ENCODE results near the gene LNX1.

LNX1 gene

DNA sequence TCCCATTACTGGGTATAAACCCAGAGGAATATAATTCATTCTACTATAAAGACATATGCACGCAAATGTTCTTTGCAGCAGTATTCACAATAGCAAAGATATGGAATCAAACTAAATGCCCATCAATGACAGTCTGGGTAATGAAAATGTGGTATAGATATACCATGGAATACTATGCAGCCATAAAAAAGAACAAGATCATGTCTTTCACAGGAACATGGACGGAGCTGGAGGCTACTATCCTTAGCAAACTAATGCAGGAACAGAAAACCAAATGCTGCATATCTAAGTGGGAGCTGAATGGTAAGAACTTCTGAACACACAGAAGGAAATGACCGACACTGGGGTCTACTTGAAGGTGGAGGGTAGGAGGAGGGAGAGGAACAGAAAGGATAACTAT is 42.6 kb downstream of the LNX1 start:
- H3K27ac ChIP-seq (replicated peaks), result no peak overlapping the region
- TF ChIP-seq, protein P1, sequence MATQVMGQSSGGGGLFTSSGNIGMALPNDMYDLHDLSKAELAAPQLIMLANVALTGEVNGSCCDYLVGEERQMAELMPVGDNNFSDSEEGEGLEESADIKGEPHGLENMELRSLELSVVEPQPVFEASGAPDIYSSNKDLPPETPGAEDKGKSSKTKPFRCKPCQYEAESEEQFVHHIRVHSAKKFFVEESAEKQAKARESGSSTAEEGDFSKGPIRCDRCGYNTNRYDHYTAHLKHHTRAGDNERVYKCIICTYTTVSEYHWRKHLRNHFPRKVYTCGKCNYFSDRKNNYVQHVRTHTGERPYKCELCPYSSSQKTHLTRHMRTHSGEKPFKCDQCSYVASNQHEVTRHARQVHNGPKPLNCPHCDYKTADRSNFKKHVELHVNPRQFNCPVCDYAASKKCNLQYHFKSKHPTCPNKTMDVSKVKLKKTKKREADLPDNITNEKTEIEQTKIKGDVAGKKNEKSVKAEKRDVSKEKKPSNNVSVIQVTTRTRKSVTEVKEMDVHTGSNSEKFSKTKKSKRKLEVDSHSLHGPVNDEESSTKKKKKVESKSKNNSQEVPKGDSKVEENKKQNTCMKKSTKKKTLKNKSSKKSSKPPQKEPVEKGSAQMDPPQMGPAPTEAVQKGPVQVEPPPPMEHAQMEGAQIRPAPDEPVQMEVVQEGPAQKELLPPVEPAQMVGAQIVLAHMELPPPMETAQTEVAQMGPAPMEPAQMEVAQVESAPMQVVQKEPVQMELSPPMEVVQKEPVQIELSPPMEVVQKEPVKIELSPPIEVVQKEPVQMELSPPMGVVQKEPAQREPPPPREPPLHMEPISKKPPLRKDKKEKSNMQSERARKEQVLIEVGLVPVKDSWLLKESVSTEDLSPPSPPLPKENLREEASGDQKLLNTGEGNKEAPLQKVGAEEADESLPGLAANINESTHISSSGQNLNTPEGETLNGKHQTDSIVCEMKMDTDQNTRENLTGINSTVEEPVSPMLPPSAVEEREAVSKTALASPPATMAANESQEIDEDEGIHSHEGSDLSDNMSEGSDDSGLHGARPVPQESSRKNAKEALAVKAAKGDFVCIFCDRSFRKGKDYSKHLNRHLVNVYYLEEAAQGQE (IDR thresholded peaks at IDR 0.05; ENCODE audit: insufficient replicate concordance, low read depth), result no peak
- no peak for TF ChIP-seq POLR2AphosphoS5 (IDR thresholded peaks at IDR 0.05; ENCODE audit: low read depth)
- no peak for DNase-seq (ENCODE audit: low read depth in 1 of 2, low spot score in 1 of 2)

DNA sequence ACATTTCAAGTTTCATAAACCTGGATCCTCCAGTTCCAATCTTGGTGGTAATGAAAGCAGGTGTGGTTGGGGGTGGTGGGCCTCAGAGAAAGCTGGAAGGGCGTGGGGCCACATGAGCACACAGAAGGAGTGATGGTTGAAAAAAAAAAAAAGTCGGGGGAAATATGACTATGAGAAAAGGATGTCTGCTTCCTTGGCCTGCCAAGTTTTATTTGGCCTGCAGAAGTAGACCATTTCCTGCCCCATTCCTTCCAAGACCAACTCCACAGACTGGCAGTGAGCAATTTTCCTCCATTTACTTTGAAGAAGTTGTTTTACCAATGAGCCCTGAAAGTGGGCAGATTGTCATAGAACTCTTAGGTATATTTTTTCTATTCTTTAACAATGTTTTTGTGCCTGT is 43.3 kb downstream of the LNX1 start:
- Histone ChIP-seq H3K27me3 (ENCODE audit: insufficient read depth, poor library complexity, severe bottlenecking) (peaks cover 11% of the 10 kb centered on the region), H3K27ac (replicated peaks) (no peak overlapping the region), H3K4me3 (replicated peaks; ENCODE audit: insufficient read depth, low read length) (no peak overlapping the region)
- no peak for DNase-seq (ENCODE audit: low read depth in 1 of 2, low spot score in 1 of 2)
- TF ChIP-seq GABPA (IDR thresholded peaks at IDR 0.05; ENCODE audit: low read depth) (no peak), SPI1 (IDR thresholded peaks at IDR 0.05; ENCODE audit: borderline replicate concordance, low read depth) (no peak), POLR2AphosphoS5 (IDR thresholded peaks at IDR 0.05; ENCODE audit: low read depth) (no peak)
- TF ChIP-seq, protein P1 (IDR thresholded peaks at IDR 0.05; ENCODE audit: insufficient replicate concordance, low read depth), result no peak
- TF ChIP-seq, protein P2, sequence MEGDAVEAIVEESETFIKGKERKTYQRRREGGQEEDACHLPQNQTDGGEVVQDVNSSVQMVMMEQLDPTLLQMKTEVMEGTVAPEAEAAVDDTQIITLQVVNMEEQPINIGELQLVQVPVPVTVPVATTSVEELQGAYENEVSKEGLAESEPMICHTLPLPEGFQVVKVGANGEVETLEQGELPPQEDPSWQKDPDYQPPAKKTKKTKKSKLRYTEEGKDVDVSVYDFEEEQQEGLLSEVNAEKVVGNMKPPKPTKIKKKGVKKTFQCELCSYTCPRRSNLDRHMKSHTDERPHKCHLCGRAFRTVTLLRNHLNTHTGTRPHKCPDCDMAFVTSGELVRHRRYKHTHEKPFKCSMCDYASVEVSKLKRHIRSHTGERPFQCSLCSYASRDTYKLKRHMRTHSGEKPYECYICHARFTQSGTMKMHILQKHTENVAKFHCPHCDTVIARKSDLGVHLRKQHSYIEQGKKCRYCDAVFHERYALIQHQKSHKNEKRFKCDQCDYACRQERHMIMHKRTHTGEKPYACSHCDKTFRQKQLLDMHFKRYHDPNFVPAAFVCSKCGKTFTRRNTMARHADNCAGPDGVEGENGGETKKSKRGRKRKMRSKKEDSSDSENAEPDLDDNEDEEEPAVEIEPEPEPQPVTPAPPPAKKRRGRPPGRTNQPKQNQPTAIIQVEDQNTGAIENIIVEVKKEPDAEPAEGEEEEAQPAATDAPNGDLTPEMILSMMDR (IDR thresholded peaks at IDR 0.05; ENCODE audit: insufficient read depth, low read length), result no peak

More for the DNA sequence above, 42.6 kb downstream of the LNX1 start:
- Histone ChIP-seq H3K27me3 (ENCODE audit: insufficient read depth, poor library complexity, severe bottlenecking) (peaks cover 11% of the 10 kb centered on the region), H3K4me3 (replicated peaks; ENCODE audit: insufficient read depth, low read length) (no peak overlapping the region)

DNA sequence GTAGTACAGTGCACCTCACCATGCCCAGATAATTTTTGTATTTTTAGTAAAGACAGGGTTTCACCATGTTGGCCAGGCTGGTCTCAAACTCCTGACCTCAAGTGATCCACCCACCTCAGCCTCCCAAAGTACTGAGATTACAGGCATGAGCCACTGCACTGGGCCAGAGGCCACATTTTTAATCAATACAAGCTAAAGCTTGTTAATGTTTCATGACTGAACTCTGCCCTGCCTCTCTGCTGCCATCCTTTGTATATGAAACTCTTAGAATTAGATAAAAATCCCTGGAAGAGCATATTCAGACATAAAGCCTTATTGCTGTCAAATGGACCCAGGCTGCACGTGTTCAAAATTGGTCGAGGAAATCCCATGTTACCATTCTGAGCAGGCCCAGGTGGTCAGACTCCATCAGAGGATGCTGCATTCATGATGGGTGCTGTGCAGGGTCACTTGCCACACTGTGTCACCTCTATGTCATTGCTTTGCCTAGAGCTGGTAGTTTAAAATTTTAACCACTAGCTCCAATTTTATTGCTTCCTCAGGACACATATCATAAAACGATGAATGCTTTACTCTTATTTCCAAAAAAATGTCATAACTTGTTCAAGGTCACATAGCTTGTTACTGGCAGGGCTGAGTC is 45.2 kb downstream of the LNX1 start:
- Histone ChIP-seq H3K4me3 (replicated peaks; ENCODE audit: insufficient read depth, low read length) (no peak overlapping the region), H3K27me3 (ENCODE audit: insufficient read depth, poor library complexity, severe bottlenecking) (peaks cover 11% of the 10 kb centered on the region), H3K27ac (replicated peaks) (no peak overlapping the region)
- no peak for DNase-seq (ENCODE audit: low read depth in 1 of 2, low spot score in 1 of 2)
- TF ChIP-seq POLR2AphosphoS5 (IDR thresholded peaks at IDR 0.05; ENCODE audit: low read depth) (no peak), SPI1 (IDR thresholded peaks at IDR 0.05; ENCODE audit: borderline replicate concordance, low read depth) (no peak), GABPA (IDR thresholded peaks at IDR 0.05; ENCODE audit: low read depth) (no peak)
- TF ChIP-seq, protein P2 (IDR thresholded peaks at IDR 0.05; ENCODE audit: insufficient read depth, low read length), result no peak
- TF ChIP-seq, protein P1 (IDR thresholded peaks at IDR 0.05; ENCODE audit: insufficient replicate concordance, low read depth), result no peak

Data from HL-60 (cell line).